ENCODE measurements around the gene PHC3.

Gene PHC3

GRCh38 chr3:170076715-170077238, 104.8 kb downstream of the PHC3 start:
- FAIRE-seq: no peak

GRCh38 chr3:170075441-170076091, 106.0 kb downstream of the PHC3 start:
- FAIRE-seq: no peak

- FAIRE-seq: no peak
These were observed 117.4 kb downstream of the PHC3 start for GRCh38 chr3:170064108-170064507.

DNA sequence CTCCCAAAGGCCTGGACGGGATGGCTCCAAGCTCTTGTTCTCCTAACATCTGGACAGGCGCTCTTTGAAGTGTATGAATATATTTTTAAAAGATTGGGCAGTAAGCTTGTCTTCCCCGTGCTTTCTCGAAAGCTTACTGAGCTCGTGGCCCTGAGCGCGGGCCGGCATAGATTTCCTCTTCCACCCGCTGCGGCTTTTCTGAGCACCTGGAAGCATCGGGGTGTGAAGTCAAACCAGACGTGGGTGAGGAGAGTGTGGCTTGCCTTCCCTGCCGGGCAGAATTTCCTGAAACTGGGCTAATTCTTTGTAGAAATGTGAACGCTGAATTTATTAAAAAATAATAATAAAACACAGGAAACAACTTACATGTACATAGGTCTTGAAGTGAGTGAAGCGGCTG, 117.8 kb downstream of the PHC3 start:
- no peak for FAIRE-seq

- no peak for FAIRE-seq
These were observed 118.8 kb downstream of the PHC3 start for GRCh38 chr3:170062769-170063168.

DNA sequence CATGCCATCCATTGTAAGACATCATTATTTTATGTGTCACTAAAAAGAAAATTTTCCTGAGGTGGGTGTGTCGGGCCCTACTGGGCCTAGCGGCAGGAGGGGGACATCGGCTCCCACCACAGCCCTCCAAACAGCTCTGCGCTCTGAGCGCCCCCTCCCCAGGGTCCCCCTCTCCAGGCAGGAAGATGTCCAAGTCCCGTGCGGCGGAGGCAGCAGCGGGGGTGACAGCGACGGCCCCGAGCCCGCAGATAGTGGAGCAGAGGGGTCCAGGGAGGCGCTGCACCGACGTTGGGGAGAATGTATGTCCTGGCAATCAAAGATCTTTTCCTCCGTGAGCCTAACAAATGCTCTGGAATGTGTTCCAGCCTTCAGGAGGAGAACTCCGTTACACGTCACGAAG, 119.5 kb downstream of the PHC3 start:
- FAIRE-seq: no peak

GRCh38 chr3:170059447-170059846, 122.1 kb downstream of the PHC3 start:
- FAIRE-seq: no peak

DNA sequence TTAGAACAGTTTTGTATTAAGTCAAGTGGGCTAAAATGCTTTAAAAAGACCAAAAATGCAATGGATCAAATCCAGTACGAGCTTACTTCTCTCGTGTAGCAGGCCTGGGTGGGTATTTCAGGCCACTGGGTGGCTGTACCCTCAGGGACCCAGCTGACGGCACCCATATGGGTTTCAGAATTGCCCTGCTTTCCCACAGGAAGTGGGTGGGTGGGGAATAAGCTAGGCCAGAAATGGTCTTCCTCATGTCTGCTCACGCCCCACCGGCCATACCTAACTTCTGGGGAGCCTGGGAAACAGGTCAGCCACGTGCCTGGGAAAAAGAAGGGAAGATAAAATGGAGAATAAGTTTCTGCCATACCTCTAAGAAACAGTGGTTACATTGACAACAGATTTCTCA, 123.4 kb downstream of the PHC3 start:
- no peak for FAIRE-seq

- no peak for FAIRE-seq
These were observed 124.0 kb downstream of the PHC3 start for GRCh38 chr3:170057550-170057949.

GRCh38 chr3:170056710-170057454, 124.7 kb downstream of the PHC3 start:
- FAIRE-seq: no peak

DNA sequence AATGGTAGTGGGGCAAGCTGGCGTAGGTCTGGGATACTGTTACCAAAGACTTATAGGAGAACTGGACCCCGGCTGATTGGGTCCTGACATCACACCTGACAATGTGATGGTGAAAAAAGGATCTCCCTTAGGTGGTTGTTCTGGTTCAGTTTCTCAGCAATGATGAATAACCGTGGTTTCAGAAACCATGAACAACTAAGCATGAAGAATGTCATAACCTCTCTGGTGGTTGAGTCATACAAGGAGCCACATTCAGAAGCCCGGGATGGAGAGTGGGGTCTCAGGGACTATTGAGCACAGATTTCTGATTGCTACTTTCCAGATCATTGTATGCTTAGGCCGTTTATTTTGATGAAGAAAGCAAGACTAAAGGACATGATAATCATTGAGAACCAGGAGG, 126.3 kb downstream of the PHC3 start:
- FAIRE-seq: no peak

DNA sequence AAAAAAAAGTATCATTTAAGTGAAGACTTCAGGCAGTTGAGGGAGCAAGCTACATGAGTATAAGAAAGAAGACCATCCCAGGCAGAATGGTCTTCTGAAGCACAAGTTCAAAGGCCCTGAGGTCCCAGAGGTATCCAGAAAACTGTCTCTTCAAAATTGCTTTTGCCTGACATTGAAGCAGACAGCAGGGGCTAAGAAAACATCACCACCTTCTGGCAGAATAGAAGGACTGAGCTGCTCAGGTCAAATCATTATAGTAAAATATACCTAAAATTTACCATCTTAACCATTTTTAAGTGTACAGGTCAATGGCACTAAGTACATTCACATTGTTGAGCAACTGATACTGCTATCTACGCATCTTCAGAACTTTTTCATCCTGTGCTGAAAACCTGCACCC, 127.3 kb downstream of the PHC3 start:
- FAIRE-seq: no peak

GRCh38 chr3:170052398-170052797, 129.1 kb downstream of the PHC3 start:
- no peak for FAIRE-seq

GRCh38 chr3:170050753-170051152, 130.8 kb downstream of the PHC3 start:
- FAIRE-seq: no peak

DNA sequence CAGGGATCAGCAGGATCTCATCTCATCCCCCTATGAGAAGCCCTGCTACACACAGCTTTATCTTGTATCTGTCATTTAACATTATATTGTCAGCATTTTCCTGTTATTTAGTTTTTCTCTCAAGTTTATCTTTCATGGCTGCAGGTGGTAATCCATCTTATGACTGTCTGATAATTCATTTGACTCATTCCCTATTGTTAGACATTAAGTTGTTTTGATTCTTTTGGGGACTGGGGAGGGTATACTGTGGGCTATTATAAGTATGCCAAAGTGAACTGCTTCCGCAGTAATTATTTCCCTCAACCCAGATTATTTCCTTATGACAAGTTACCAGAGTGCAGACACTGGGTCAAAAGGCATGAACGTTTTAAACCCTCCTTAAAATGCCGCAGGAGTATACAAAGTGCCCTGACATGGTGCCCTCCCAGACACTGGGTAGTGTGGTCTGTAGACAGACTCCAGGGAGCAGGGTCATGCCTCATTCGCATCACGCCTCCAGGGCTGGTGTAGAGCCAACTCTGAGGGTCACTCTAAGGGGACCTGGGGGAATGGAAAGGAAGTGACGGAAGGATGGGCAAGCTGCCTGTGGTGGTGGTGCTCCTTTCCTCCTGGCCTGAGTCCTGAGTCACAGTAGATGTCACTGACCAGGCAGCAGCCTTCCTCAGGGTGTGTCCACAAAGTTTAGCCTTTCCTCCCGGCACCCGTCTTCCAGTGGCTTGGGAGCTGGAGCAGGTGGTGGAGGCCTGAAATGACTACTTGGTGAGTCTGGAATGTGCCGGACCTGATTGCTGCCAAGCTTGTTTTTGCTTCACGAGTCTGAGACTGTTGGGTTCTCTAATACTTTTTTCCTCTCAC, 132.2 kb downstream of the PHC3 start:
- no peak for FAIRE-seq

GRCh38 chr3:170047133-170047404, 134.5 kb downstream of the PHC3 start:
- no peak for FAIRE-seq

DNA sequence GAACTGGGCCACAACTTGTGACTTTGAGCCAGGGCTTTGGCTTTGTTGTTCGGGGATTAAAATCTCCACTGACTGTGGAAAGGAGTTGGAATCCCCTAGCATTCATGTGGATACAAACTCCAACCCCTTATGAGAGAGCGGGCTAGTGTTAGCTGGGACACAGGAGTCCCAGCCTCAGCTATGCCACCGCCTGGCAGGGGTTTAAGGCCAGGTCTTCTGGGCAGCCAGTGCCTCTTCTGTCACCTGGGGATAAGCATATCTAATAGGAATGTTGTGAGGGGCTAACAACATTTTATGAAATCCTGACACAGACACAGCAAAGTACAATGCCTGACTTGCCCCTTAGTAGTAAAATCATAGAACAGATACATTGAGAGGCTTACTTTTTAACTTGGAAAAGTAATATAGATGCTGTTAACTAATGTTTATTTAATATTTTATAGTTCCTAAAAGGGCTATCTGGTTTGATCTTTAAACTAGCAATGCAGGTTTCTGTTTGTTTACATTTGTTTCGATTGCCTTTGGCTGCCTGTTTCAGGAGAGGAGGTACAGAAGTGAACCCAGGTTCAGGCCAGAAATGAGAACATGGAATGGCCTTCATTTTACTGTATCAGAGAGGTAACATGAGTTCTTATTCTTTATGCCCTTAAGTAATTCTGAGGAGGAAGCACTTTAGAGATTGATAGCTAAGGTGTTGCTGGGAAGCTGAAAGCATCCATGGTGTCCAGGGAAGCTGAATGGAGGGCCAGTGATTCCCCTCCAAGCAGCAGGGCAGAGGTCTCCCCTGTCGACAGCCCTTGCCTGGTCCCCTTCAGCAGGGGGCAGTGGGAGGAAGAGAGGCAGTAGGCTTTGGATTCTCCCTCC, 135.0 kb downstream of the PHC3 start:
- no peak for FAIRE-seq

DNA sequence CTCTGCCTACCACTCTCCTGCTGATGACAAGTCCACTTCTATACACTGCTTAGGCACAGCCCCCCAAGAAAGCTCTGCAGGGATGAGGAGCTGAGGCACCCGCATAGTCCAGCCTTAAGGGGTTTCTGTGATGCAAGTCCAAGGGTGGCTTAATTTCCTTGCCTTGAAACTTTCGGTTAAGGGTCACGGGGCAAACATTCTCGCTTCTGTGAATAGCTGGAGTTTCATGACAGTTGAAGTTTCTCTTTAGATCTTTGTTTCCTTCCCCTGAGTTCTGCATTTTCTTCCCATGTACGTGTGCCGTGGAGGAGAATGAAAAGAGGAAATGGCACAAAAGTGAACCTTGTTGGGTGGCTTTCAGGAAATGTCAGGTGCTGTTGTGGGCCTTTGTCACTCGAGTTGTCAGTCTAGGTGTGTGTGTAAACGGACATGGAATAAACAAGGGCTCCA, 136.7 kb downstream of the PHC3 start:
- no peak for FAIRE-seq

- no peak for FAIRE-seq
These were observed 137.3 kb downstream of the PHC3 start for GRCh38 chr3:170044271-170044670.

- no peak for FAIRE-seq
These were observed 138.0 kb downstream of the PHC3 start for GRCh38 chr3:170043506-170043905.

DNA sequence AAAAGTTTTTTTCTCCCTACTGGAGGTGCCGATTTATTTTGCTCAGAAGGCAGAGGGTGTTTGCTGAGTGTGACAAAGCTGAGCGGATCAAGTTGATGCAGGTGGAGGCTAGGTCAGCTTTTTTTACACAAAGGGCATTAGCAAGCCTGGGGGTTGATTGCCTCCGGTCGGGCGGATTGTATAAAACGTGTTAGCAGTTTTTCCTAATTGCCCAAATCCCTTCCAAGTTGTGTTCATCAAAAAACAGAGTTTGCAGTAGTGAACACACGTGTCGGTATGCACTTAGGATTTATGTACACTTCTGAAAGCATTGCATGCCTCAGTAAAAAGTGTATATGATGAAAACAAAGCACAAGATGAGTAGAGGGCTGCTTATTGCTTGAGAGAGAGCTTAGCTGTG, 141.1 kb downstream of the PHC3 start:
- FAIRE-seq: no peak

DNA sequence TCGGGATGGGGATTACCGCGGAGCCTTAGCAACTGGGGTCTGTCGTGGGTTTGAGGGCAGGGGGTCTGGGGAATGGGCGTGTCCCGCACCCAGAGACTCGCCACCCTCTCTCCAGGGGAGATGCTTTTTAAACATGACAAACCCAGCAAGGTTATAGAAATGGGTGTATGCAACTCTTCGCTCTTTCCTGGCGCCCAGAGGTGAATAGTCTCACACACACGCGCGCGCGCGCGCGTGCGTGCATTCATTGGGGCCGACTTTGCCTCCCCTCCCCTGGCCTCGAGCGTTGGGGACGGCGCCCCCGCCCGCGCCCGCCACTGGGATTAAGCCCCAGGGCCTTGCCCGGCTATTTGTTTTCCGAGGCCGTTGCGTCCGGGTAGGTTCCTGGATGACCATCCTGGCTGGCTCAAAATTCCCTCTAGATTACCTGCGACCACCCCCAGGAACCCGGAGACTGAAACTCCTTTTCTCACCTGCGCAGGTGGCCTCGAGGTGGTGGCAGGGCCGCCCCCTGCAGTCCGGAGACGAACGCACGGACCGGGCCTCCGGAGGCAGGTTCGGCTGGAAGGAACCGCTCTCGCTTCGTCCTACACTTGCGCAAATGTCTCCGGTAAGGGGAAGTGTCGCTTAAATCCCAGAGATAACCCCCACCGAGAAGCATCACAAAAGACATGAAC, 143.0 kb downstream of the PHC3 start:
- FAIRE-seq: no peak
